GM12878 (cell line): Measurements from ENCODE around the gene DNAJB14. TPM values are rescaled to one million over a fixed set of nuclear protein-coding genes. Genes with fewer than 3 reads are reported as not detected.

ENCODE experiments used
- ASH2L ChIP-seq: fragments of 300-600, 200-600 bp; sonication (generic); IDR thresholded peaks from 2 replicates; pipeline ENCODE4 v1.6.1; 2017; ENCODE audit warnings: low read depth, mild to moderate bottlenecking, borderline replicate concordance
- ATF2 ChIP-seq: IDR thresholded peaks from 2 replicates; pipeline ENCODE4 v1.6.1; 2012; ENCODE audit warnings: low read length, inconsistent platforms
- BMI1 ChIP-seq: fragments of 450-650 bp; IDR thresholded peaks from 2 replicates; pipeline ENCODE4 v1.6.1; 2016; ENCODE audit warnings: mild to moderate bottlenecking, moderate library complexity, borderline replicate concordance
- E4F1 ChIP-seq: fragments of 450-650 bp; IDR thresholded peaks from 2 replicates; pipeline ENCODE4 v1.6.1; 2018; ENCODE audit warnings: borderline replicate concordance, mild to moderate bottlenecking; ENCODE audit not compliant: partially characterized antibody
- ELK1 ChIP-seq: IDR thresholded peaks from 2 replicates; pipeline ENCODE4 v1.6.1; 2012; ENCODE audit warnings: low read depth, low read length, improper control_type of control experiment
- HSF1 ChIP-seq: fragments of 150-350 bp; IDR thresholded peaks from 2 replicates; pipeline ENCODE4 v1.6.1; 2014; ENCODE audit warnings: mild to moderate bottlenecking, low read depth, low read length
- IKZF1 ChIP-seq: fragments of 450-650 bp; conservative IDR thresholded peaks from 2 replicates; pipeline ENCODE4 v1.6.1; 2017; ENCODE audit warnings: antibody characterized with exemption, mild to moderate bottlenecking
- KDM1A ChIP-seq: fragments of 200-600 bp; sonication (generic); IDR thresholded peaks from 2 replicates; pipeline ENCODE4 v1.6.1; 2016; ENCODE audit warnings: borderline replicate concordance
- NBN ChIP-seq: fragments of 450-650 bp; IDR thresholded peaks from 2 replicates; pipeline ENCODE4 v1.6.1; 2016
- NFXL1 ChIP-seq: fragments of 450-650 bp; IDR thresholded peaks from 2 replicates; pipeline ENCODE4 v1.6.1; 2017; ENCODE audit warnings: antibody characterized with exemption, mild to moderate bottlenecking, borderline replicate concordance
- RAD21 ChIP-seq: IDR thresholded peaks from 2 replicates; pipeline ENCODE4 v1.6.1; 2011; ENCODE audit warnings: mild to moderate bottlenecking, low read depth, low read length, moderate library complexity; ENCODE audit not compliant: insufficient read depth
- RELB ChIP-seq: fragments of 450-650 bp; IDR thresholded peaks from 2 replicates; pipeline ENCODE4 v1.6.1; 2017; ENCODE audit warnings: low read depth, mild to moderate bottlenecking, moderate library complexity
- SPI1 ChIP-seq: IDR thresholded peaks from 2 replicates; pipeline ENCODE4 v1.6.1; 2011; ENCODE audit warnings: low read depth, mild to moderate bottlenecking, low read length, moderate library complexity, borderline replicate concordance; ENCODE audit not compliant: insufficient read depth
- TCF12 ChIP-seq: IDR thresholded peaks from 2 replicates; pipeline ENCODE4 v1.6.1; 2011; ENCODE audit warnings: low read depth, mild to moderate bottlenecking, low read length
- WRNIP1 ChIP-seq: IDR thresholded peaks from 2 replicates; pipeline ENCODE4 v1.6.1; 2011; ENCODE audit warnings: low read depth, low read length, improper control_type of control experiment, borderline replicate concordance
- ZNF592 ChIP-seq: fragments of 450-650 bp; IDR thresholded peaks from 2 replicates; pipeline ENCODE4 v1.6.1; 2017; ENCODE audit warnings: mild to moderate bottlenecking, moderate library complexity
- ZSCAN29 ChIP-seq: fragments of 450-650 bp; IDR thresholded peaks from 2 replicates; pipeline ENCODE4 v1.6.1; 2017; ENCODE audit warnings: mild to moderate bottlenecking, moderate library complexity
- polyA plus RNA-seq, 11 experiments: library from polyadenylated mRNA; depleted of rRNA in 4 of 11; unstranded in 6 of 11; stranded (reverse) in 5 of 11; fragments of >200 nt; fragmentation: Nextera tagmentation in 4 of 11; fragmentation: Illumina TruSeq in 1 of 11; extraction: Ambion mirVana in 4 of 11; extraction: Trizol in 1 of 11; gene quantifications; 1 replicate in 1 of 11; 2 replicates in 10 of 11; pipeline versions ENCODE4 v1.2.1 to v1.2.3, GENCODE V29; 2011 to 2016; ENCODE audit warnings: inconsistent platforms in 2 of 11, missing spikeins in 2 of 11, low read depth in 1 of 11
- total RNA-seq, 4 experiments: library from RNA; depleted of rRNA in 3 of 4; stranded (reverse); fragments of >200 nt in 3 of 4; fragmentation: Illumina TruSeq in 1 of 4; extraction: Trizol in 1 of 4; gene quantifications; 2 replicates each; pipeline versions ENCODE4 v1.2.1 to v1.2.3, GENCODE V29; 2013 to 2021

Gene DNAJB14
- total and polyA plus RNA-seq, 10 of the 15 experiments (the other 5 are each of a cell fraction or from before 2014, with no cell fraction given): 9.5 to 49.2 (median 27.8) TPM

GRCh38 chr4:99847362-99847976, 98.9 kb downstream of the DNAJB14 start (continued):
- TF ChIP-seq E4F1: no peak
- TF ChIP-seq SPI1: peak; percentile 97
- TF ChIP-seq KDM1A: no peak
- TF ChIP-seq ZNF592: peak; percentile 77
- peak; percentile 92 for TF ChIP-seq ATF2
- no peak for TF ChIP-seq HSF1
- TF ChIP-seq ZSCAN29: no peak
- no peak for TF ChIP-seq WRNIP1
- no peak for TF ChIP-seq RAD21
- TF ChIP-seq NFXL1: no peak
- no peak for TF ChIP-seq ELK1
- TF ChIP-seq ASH2L: no peak
- peak; percentile 99 for TF ChIP-seq IKZF1
- peak; percentile 78 for TF ChIP-seq TCF12
- peak; percentile 76 for TF ChIP-seq BMI1
- peak; percentile 97 for TF ChIP-seq RELB
- 0 out of 2 replicates have a peak, but pooled peaks have one; percentile 70 for TF ChIP-seq NBN
